HG03097 (cell line): ENCODE results near the gene ATF6.
"Not testable (repeated sequence)": the region's sequence is repeated elsewhere in the genome, so short reads cannot be mapped to it uniquely, and the experiment has no call there.

ENCODE experiments used
- ATAC-seq: cut with Tn5 transposase; IDR thresholded peaks from one replicate; pipeline ENCODE4 v1.9.1; 2021; ENCODE audit not compliant: unreplicated experiment, low FRiP score

The ATF6 gene

DNA sequence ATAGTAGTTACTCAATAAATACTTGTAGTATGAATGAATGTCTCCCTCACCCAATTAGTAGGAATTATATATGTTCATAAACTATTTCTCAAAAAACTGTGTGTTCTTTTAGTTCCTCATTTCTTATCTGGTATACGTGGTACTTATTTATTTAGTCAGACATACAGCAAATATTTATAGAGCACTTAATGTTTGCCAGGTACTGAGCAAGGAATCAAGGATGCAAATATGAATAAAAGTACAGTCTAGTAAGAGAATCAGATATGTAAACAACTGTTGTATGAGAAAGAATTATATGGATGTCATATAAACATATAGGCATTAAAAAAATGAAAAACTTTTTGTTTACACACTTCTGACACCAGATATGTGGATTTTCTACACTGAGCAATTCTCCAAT is 58.5 kb downstream of the ATF6 start:
- no peak for ATAC-seq

DNA sequence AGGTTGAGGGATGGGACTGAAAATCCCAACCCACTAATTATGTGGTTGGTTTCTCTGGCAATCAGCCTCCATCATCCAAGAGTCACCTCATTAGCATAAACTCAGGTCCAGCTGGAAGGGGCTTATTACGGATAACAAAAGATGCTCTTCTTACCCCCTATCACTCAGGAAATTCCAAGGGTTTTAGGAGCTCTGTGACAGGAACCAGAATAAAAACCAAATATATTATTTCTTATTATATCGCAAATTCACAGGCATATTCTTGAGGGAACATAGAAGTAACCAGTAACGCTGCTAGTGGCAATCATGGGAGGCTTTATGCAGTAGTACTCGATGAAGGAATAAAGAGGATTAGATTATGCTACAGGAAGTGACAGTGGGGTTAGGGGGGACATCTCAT is 59.7 kb downstream of the ATF6 start:
- ATAC-seq: no peak

DNA sequence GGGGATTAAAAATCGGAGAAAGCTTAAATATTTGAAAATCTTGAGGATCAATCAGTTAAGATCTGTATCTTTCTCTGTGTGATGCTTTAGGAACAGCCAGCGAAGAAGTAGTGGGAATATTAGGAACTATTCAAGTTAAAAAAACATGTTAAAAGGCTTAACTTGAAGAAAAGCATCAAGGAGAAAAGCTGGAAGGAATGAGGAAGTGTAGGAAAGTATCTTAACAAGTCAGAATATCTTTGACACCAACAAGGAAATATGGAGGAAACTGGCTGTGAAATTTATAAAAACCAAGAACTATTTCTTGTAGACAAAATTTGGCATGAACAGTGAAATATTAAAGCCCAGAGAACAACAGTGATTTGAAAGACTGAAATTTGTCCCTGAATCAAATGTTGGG is 60.4 kb downstream of the ATF6 start:
- ATAC-seq: no peak

DNA sequence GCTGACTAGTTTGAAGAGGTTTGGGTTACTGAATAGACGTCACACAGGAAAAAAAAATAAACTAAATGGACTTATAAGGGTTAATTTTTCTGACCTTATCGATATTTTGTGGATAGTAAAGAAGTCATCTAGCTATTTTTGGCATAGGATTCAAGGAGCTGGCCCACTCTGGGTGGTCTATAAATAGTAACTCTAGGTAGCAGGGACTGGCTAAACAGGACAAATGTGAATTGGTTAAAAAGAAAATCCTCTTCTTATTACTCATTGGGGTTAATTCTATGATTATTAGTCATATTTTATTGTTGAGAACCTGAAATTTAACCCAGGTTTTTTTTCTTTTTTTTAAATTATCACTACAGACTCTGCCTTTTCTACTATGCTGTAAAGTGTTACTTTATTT is 61.7 kb downstream of the ATF6 start:
- no peak for ATAC-seq

DNA sequence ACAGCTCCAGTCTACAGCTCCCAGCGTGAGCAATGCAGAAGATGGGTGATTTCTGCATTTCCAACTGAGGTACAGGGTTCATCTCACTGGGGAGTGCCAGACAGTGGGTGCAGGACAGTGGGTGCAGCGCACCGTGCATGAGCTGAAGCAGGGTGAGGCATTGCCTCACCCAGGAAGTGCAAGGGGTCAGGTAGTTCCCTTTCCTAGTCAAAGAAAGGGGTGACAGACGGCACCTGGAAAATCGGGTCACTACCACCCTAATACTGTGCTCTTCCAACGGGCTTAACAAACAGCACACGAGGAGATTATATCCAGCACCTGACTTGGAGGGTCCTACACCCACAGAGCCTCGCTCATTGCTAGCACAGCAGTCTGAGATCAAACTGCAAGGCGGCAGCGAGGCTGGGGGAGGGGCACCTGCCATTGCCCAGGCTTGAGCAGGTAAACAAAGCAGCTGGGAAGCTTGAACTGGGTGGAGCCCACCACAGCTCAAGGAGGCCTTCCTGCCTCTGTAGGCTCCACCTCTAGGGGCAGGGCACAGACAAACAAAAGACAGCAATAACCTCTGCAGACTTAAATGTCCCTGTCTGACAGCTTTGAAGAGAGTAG is 66.3 kb downstream of the ATF6 start:
- ATAC-seq: not testable (repeated sequence)

DNA sequence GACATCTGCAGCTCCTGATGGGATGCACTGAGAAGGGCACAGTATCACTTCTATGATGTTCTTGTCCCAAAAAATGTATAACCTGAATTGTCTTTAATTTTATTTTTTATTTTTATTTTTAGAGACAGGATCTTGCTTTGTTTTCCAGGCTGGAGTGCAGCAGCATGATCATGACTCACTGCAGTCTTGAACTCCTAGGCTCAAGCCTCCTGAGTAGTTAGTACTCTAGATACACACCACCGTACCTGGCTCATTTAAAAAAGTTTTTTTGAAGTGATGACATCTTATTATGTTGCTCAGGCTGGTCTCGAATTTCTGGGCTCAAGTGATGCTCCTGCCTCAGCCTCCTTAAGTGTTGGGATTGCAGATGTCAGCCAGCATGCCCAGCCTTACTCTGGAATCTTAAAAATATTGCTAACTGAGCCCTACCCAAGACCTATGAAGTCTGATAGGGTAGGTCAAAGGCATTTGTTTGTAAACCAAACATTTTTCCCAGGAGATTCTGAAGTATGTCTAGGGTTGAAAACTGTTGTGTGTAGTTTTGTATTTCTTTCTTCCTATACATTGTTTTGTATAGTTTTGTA is 68.9 kb downstream of the ATF6 start:
- ATAC-seq: no peak

DNA sequence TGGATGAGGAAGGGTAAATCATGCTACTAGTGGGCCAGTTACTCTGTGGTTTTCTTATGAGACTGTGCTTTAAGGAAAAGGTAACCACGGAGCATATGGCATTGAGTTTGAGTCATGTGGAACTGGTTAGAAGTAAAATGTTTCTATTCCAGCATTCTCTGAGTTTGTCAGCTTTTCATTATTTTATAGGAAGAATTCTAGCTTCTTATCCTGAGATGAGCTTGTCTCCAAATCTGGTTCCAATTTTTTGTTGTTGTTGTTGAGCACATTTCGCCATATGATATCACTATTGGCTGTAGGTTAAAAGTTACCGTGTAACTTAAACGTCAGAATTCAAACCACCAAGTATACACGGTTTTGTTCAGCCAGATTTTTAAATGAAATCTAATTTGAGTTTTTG is 69.9 kb downstream of the ATF6 start:
- no peak for ATAC-seq

DNA sequence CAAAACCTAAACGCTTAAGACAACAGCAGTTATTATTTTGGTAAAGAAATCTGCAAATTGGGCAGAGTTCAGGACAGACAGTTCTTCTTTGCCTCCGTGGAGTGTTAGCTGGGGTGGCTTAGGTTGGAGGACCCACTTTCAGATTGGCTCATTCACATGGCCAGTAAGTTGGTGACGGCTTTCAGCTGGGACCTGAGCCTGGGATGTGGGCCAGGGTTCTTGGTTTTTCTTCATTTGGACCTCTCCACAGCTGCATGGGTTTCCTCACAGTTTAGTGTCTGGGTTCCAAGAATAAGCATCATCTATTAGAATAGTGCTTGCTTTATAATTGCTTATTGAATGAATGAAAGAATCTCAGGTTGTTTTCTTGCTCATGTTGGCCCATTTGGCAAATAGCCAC is 72.2 kb downstream of the ATF6 start:
- ATAC-seq: no peak

DNA sequence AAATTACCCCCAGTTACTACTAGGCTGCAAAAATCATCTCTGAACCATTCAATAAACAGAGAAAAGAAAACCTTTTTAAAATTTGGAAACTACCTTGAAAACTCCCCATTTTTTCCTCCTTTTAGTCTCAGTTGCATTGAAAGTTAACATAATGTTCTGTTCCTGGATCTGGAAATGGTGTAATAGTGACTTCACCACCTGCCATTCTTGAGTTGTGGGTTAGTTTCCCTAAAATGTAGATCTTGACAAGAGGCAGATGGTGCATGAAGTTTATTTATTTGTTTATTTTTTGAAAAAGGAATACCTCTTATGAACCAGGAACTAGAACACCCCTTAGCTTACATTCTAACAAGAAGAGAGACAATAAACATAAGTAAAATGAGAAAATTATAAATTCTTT is 72.8 kb downstream of the ATF6 start:
- ATAC-seq: no peak

DNA sequence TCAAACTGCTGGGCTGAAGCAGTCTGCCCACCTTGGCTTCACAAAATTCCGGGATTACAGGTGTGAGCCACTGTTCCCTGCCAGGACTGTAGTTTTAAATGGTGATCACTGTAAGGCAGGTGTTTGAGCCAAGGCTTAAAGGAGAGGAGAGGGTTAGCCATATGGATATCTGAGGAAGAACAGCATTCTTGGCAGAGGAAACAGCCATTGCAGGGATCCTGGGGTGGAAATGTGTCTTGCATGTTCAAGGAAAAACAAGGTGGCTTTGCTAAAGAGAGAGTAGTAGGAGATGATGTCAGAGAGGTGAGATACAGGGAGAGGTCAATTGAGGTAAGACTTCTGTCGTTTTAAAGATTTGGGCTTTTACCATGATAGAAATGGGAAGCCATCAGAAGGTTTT is 73.5 kb downstream of the ATF6 start:
- ATAC-seq: no peak

DNA sequence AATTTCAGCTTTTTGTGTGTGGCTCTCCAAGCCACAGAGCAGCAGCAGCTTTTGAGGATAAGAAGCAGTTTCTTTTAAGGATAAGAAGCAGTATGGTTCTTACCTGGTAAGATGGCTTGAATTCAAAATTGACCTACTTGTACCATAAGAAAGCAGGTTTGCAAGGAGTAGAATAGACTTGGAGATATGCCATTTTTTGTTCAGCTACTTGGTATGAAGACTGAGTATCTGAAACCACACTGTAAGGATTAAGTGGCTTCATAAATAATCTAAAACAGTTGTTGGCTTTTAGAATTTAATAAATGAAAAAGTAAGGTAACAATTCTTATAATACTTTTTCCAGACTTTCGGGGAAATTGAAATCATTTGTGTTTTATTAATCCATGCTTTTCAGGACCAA is 74.2 kb downstream of the ATF6 start:
- ATAC-seq: no peak

DNA sequence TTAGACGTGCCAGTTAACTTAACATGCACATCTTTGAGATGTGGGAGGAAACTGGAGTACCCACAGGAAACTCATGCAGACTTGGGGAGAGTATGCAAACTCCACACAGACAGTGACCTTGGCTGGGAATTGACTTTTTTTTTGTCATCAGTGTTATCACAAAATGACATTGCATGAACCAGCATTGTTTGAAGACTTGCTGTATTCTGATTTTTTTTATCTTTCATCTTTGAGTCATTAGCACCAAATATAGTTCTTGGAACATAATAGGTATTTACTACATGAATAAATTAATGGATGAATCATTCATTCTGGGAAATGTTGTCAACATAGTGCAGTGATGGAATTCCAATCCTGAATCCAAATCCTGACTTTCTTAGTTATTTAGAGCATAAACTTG is 77.0 kb downstream of the ATF6 start:
- ATAC-seq: no peak

DNA sequence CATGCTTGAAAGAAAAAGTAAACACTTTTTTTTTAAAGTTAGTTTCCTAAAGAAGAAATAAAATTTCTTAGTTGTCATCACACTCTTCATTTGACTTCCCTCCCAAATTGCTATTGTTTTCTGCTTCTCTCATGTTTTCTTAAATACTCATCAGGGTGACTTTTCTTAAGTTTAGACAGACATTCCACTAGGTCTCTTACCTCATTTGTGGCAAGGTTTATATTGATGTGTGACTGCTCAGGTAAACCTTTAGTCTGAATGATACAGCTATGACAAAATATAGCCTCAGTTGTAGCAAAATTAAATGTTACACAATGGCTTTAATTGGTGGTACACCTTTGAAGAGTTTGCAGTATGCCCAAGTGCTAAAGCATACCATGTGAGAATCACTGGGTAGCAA is 78.6 kb downstream of the ATF6 start:
- no peak for ATAC-seq

DNA sequence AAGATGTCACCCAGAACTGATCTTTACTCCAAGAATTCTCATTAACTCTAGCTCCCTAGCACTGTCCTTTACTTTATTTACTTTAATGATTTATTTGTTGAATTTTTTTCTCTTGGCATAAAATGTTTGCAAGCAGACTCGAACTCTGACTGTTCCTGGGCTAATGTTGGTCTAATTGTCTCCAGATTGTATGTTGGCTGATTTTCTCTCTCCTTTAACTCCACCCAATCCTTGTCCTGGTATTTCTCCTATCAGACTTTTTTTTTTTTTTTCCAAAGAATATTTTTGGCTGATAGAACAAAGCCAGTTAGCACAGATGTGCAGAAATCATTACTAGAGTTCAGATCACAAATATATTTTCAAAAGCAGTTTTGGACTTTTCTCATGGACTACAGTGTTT is 82.6 kb downstream of the ATF6 start:
- ATAC-seq: no peak

DNA sequence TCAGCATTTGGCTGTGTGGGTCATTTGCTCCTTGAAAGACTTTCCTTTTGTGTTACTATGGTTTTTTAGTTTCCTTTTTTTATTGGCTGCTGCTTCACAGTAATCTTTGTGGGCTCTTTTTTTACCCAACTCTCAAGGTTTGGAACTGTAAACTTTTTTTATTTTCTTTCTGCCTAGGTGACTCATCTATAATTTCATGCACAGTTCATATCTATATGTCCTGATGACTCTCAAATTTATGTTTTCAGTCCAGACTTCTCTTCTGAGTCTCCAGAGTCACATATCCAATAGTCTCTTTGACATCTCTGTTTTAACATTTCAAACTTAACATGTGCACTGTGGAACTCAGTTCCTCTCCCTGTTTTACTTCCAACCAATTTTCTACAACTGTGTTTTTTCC is 83.4 kb downstream of the ATF6 start:
- no peak for ATAC-seq

DNA sequence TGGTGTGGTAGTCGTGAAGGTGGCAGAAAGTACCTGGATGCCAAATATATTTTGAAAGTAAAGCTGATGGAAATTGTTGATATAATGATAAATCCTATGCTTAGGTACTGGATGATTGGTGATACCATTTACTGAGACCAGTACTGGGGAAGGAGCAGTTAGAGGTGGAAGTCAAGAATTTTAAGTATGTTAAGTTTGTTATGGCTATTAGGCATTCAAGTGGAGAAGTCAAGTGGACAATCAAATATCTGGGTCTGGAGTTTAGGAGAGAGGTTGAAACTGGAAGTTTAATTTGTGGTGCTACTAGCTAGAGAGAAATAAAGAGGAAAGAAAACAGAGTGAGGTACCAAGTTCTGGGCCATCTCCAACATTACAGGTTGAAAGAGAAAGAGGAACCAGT is 89.1 kb downstream of the ATF6 start:
- ATAC-seq: no peak

DNA sequence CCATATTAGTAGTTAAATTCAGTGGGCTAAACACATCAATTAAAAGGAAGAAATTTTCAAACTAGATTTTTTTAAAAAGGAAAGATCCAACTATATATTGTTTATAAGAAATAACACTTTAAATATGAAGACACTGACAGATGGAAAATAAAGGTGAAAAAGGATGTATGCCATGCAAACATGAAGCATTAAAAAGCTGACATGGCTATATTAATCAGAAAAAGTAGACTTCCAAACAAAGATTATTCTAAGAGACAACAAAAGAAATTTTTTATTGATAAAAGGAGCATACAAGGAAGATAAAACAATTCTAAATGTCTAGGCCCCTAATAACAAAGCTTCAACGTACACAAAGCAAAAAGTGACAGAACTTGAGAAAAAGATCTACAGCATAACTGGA is 92.2 kb downstream of the ATF6 start:
- ATAC-seq: no peak

DNA sequence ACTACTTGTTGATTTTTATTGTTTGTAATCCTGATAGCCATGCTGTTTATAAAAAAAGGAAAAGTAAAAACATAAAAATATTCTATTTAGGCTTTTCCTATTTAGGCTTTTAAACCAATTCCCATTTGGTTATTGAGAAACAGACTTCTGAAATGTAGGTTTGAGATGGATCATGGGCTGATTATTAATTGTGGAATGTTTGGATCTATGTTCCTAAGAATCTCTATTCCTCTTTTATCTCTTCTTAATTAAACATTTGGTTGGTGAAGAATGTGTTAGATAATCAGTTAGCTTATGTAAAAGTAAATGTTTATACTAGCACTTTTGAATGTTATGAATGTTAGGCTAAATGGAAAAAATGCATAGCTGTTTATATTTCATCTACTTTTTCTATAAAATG is 97.4 kb downstream of the ATF6 start:
- ATAC-seq: no peak

DNA sequence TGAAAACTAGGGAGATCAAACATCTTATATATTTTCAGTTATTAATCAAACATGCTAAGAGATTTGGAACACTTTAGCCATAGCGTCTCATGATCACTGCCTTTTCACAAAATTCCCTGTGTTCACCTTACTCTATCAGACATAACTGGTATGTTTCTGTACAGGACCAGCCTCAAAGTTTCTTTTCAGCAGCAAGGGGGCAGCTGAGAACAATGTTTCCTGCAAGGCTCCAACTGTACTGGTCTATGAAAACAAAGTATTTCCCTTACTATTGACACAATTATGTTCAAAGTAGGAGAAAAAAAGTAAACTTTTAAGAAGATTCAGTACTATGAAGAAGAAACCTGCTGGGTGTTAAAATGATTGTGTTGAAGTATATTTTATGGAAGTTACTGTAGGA is 98.5 kb downstream of the ATF6 start:
- ATAC-seq: no peak

DNA sequence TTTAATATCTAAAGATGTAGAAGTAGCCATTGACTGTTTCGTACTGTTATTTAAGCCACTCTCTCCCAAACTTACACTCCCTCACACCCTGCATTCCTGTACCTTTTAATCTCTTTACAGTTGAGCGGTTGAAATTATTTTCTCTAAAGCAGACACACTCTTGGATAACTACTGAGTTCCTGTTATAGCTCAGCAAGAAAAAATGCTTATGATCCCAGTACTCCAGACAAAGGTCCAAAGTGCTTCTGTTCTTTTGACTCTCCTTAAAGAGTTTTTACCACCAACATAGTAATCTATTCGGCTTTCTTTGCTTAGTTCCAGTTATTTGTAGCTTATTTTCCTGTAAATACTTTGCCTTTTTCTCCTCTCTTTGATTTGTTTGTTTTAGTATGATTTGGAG is 100.1 kb downstream of the ATF6 start:
- ATAC-seq: no peak

DNA sequence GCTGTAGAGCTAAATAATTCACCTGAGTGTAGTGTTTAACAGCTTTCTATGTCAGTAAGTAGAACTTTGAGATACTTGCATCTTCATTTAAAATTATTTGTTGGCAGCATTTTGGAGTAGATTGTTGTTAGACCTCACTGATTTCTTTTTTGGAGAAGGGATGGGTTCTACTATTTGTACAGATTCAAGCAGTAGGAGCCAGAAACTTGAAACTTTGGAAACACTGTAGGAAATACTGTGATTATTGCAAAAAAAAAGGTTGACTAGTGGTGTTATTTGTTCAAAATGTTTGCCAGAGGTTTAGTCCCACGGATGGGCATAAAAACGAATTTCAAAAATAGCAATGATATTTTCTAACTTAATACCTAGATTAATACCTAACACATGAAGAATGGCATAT is 102.7 kb downstream of the ATF6 start:
- no peak for ATAC-seq

DNA sequence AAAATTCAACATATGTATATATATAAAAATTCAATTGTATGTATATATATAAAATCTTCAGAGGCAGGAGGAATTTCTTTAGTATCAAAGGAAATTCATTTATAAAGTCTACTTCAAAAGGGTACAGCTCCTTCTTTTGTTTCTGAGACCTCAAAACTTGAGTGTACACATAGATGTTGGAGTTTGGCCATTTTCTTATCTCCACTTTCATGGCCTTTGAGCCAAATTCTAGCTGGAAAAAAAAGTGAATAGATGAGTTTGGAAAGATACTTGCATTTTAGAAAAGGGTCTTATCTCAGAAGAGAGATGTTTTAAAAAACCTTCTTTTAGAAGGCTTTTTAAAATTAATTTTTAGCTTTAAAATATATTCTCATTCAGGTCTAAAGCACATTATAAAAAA is 103.2 kb downstream of the ATF6 start:
- no peak for ATAC-seq

DNA sequence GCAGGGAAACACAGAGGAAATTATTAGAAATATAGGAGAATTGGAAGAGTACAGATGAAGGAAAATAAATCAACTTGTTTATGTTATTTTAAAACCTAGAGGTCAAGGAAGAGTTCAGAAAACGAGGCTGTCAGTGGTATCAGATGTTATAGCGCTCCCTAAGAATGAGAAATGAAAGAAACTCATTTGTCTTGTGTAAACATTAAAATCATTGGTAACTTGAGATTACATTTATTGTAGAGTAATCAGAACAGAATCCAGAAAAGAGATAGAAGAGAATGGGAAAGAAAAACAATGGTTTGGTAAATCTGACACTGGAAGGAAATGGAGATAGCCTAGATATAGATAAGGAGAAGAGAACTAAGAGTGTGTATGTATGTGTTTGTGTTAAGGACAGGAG is 106.4 kb downstream of the ATF6 start:
- no peak for ATAC-seq
